Suprapubic skin (tissue), 4 donors: ENCODE results near the gene TAPT1.

Source experiments
- CTCF ChIP-seq, 2 donors: fragments of 200-600 bp in 1 of 2; fragments of 450-650 bp in 1 of 2; sonication (generic) in 1 of 2; IDR thresholded peaks; one replicate each; pipeline ENCODE4 v1.5.1; 2016 to 2019; ENCODE audit warnings: antibody characterized with exemption in 2 of 2, mild to moderate bottlenecking in 1 of 2, moderate library complexity in 1 of 2
- EP300 ChIP-seq: sonication (generic); formaldehyde crosslinking; IDR thresholded peaks from one replicate; pipeline ENCODE4 v1.6.1; 2017; ENCODE audit warnings: antibody characterized with exemption
- POLR2AphosphoS5 ChIP-seq, 3 donors: sonication (generic); formaldehyde crosslinking; IDR thresholded peaks; one replicate each; pipeline ENCODE4 v1.6.1; 2017; ENCODE audit warnings: antibody characterized with exemption in 3 of 3

GRCh38 chr4:16116493-16116990, 109.7 kb downstream of the TAPT1 start:
- TF ChIP-seq CTCF (IDR thresholded peaks at IDR 0.05) (no peak), EP300 (no peak), POLR2AphosphoS5 (IDR thresholded peaks at IDR 0.05) (no peak)
